HepG2 (cell line): Measurements from ENCODE around the gene HTR6.

Experiments used
- CHD2 ChIP-seq: IDR thresholded peaks from 2 replicates; pipeline ENCODE4 v1.6.1; 2011; ENCODE audit warnings: low read depth, low read length, improper control_type of control experiment
- FOXP1 ChIP-seq, 2 experiments: fragments of 450-650 bp in 1 of 2; IDR thresholded peaks; 2 replicates each; pipeline ENCODE4 v1.6.1; 2017 to 2018; ENCODE audit warnings: antibody characterized with exemption in 1 of 2
- KDM2A ChIP-seq: sonication (generic); formaldehyde crosslinking; IDR thresholded peaks from 2 replicates; pipeline ENCODE4 v1.4.0; 2020; ENCODE audit warnings: low read depth, missing genetic modification reagents, borderline replicate concordance
- KDM4B ChIP-seq: sonication (generic); formaldehyde crosslinking; IDR thresholded peaks from 2 replicates; pipeline ENCODE4 v1.4.0; 2020; ENCODE audit warnings: missing genetic modification reagents

DNA sequence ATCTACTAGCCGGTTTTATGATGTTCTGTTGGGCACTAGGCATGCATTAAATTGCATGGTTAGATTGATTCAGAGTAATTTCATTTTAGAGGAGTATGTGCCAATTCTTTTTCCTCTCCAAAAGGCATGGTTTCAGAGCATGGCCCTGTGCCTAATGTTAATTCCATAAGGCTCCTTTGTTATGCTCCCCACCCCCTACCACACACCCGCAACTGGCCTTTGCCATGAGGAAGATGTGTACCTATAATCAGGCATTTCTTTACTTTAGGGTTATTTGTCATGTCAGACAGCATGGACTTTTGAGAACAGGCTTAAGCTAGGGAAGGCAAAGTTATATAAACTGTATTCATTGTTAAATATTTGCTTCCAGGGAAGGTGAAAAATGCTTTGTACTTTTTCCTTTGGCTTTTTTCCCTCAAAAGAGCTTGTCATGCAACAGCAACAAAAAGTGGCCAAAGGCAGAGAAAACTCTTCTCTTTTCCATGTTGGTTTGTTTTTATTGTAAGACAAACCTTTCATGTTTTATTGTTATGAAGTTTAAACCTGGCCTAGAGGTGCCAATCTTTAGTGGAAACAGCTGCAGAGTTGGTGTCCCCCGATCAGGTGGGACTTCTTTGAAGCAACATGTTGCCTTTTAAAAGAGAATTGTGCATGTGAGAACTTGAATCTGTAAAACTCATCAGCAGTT lies 44.8 kb upstream of the HTR6 start:
- TF ChIP-seq KDM4B (CRISPR knock-in tag), result no peak
- TF ChIP-seq KDM2A (CRISPR knock-in tag), result no peak
- peak; percentile 63; the same call in 1 of the 2 replicates for TF ChIP-seq FOXP1 (IDR thresholded peaks at IDR 0.05)
- TF ChIP-seq FOXP1 (CRISPR knock-in tag; IDR thresholded peaks at IDR 0.05), result peak; percentile 95
- no peak for TF ChIP-seq CHD2
